Activated naive CD4-positive, alpha-beta T cell treated with anti-CD3 and anti-CD28 coated beads, Interleukin-2, amount 50 U/mL, for 24 hours (primary cell): Measurements from ENCODE around the gene IBSP.

Experiments
- H3K27ac Mint-ChIP-seq: one replicate; pipeline ENCODE4 v1.8.0; 2021; ENCODE audit warnings: mild to moderate bottlenecking, mixed read lengths
- H3K27me3 Mint-ChIP-seq: one replicate; pipeline ENCODE4 v1.8.0; 2021; ENCODE audit warnings: mixed read lengths
- H3K36me3 Mint-ChIP-seq: one replicate; pipeline ENCODE4 v1.8.0; 2021; ENCODE audit warnings: mixed read lengths
- H3K4me1 Mint-ChIP-seq: one replicate; pipeline ENCODE4 v1.8.0; 2021; ENCODE audit warnings: mixed read lengths
- H3K4me3 Mint-ChIP-seq: one replicate; pipeline ENCODE4 v1.8.0; 2021; ENCODE audit warnings: mild to moderate bottlenecking, mixed read lengths
- H3K9me3 Mint-ChIP-seq: one replicate; pipeline ENCODE4 v1.8.0; 2021; ENCODE audit warnings: mixed read lengths

IBSP gene, protein sequence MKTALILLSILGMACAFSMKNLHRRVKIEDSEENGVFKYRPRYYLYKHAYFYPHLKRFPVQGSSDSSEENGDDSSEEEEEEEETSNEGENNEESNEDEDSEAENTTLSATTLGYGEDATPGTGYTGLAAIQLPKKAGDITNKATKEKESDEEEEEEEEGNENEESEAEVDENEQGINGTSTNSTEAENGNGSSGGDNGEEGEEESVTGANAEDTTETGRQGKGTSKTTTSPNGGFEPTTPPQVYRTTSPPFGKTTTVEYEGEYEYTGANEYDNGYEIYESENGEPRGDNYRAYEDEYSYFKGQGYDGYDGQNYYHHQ

DNA sequence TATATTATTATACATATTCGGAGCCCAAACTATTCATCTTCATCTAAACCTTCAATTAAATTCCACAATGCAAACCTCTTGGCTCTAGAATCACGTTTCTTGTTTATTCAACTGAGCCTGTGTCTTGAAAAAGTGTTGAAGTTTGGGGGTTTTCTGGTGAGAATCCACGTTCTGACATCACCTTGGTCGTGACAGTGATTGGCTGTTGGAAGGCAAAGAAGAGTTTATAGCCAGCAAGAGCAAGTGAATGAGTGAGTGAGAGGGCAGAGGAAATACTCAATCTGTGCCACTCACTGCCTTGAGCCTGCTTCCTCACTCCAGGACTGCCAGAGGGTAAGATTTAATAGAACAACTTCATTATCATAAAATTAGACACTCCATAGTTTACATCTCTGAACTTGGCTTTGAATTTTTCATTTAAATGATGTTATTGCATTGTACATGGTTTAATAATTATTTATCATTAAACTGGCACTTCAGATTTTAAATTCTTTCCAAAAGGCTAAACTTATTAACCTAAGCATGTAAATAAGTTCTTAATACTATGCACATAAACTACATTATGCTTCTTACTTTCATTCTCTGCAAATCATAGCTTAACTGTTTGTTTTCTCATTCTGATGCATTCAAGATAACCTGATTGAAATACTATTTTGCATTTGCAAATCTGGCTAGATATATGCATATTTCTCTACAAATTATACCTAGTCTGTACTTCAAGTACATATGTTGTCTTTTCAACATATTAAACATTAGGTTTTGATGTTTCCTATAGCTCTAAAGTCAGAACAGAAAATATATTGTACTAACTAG, at the start of gene IBSP:
IBSP (plus strand) TSS at position 254 of the 813 bp plus-strand sequence. CDS start 2,808 bp downstream, outside the sequence.
- H3K27me3 Mint-ChIP-seq: no peaks in the 10 kb centered on the region
- no peaks in the 10 kb centered on the region for H3K9me3 Mint-ChIP-seq
- H3K36me3 Mint-ChIP-seq: no peaks in the 10 kb centered on the region
- no peak within 1 kb of the TSS for H3K27ac Mint-ChIP-seq
- H3K4me3 Mint-ChIP-seq: no peak within 1 kb of the TSS
- no peaks in the 10 kb centered on the region for H3K4me1 Mint-ChIP-seq

DNA sequence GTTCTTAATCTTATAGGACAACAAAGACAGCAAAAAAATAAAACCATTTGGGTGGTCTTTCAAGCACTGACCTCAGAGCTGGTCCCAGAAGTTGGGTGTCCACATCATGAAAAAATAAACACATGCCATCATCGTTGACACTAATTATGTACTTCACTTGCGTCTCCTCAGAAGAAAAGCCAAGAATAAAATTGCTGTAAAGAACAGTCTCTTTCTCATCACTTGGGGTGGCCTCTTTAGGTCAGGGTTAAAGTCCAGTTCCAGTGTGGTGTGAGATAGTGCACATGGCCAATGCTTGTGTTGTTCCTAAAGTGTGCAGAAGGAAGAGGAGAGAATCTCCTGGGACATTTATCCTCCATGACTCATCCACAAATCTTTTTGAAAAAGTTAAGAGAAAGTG, 49.5 kb upstream of the IBSP start:
- Mint-ChIP-seq H3K27ac (no peak overlapping the region), H3K4me3 (no peak overlapping the region), H3K36me3 (no peaks in the 10 kb centered on the region), H3K27me3 (no peaks in the 10 kb centered on the region), H3K4me1 (no peaks in the 10 kb centered on the region), H3K9me3 (peaks cover 7% of the 10 kb centered on the region)

DNA sequence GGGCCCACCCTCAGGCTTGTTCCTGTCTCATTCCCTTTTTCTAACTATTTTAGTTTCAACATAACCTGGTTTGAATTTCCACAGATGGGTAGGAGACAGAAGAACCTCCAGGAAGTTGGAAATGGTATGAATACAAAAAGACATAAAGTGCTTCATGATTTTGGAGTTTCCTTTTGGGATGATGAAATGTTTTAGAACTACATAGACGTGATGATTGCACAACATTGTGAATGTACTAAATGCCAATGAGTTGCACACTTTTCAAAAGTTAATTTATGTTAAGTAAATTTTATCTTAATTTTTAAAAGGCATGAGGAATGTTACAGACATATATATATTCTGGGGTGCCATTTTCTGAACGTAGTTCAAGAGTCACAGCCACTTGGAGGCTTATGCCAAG, 41.1 kb upstream of the IBSP start:
- H3K36me3 Mint-ChIP-seq: no peaks in the 10 kb centered on the region
- peaks cover 6% of the 10 kb centered on the region for H3K27me3 Mint-ChIP-seq
- H3K4me1 Mint-ChIP-seq: no peaks in the 10 kb centered on the region
- H3K27ac Mint-ChIP-seq: no peak overlapping the region
- H3K4me3 Mint-ChIP-seq: no peak overlapping the region
- H3K9me3 Mint-ChIP-seq: peaks cover 6% of the 10 kb centered on the region

DNA sequence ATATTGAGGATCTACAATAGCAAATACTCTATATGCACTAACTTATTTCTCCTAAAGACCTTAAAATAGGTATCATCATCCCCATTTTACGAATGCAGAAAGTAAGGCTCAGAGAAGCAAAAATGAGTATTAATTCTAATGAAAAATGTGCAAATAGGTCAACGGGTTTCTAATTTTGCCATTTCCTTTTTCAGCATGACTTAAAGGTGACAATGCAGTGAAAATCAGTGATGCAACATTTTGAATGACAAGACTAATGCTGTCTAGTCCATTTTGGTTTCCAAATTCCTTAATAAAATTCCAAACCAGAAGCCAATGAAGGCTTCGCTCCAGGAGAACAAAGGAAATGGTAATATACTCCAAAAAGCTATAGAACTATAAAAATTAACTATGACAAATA, 37.0 kb upstream of the IBSP start:
- no peak overlapping the region for H3K4me3 Mint-ChIP-seq
- H3K9me3 Mint-ChIP-seq: peaks cover 6% of the 10 kb centered on the region
- H3K27ac Mint-ChIP-seq: no peak overlapping the region
- no peaks in the 10 kb centered on the region for H3K4me1 Mint-ChIP-seq
- H3K27me3 Mint-ChIP-seq: peaks cover 3% of the 10 kb centered on the region
- H3K36me3 Mint-ChIP-seq: no peaks in the 10 kb centered on the region

DNA sequence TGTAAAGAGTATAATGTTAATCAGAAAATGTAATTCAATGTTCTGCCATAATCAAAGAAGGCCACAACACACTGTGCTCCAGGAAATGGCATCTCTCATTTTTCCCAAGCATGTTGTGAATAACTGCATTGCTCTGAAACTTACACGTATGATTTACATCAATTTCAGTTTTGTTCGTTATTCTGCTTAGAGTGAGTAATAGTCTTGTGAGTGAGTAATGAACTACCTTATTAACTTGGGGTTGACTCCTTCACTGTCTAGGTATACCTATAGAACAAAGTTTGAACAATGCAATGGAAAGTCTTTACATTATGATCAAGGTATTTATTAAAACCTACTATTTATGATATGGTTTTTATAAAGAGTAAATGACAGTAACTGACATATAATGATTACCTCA, 17.8 kb upstream of the IBSP start:
- no peaks in the 10 kb centered on the region for H3K27me3 Mint-ChIP-seq
- no peaks in the 10 kb centered on the region for H3K36me3 Mint-ChIP-seq
- no peak overlapping the region for H3K4me3 Mint-ChIP-seq
- H3K27ac Mint-ChIP-seq: no peak overlapping the region
- H3K4me1 Mint-ChIP-seq: no peaks in the 10 kb centered on the region
- H3K9me3 Mint-ChIP-seq: no peaks in the 10 kb centered on the region

DNA sequence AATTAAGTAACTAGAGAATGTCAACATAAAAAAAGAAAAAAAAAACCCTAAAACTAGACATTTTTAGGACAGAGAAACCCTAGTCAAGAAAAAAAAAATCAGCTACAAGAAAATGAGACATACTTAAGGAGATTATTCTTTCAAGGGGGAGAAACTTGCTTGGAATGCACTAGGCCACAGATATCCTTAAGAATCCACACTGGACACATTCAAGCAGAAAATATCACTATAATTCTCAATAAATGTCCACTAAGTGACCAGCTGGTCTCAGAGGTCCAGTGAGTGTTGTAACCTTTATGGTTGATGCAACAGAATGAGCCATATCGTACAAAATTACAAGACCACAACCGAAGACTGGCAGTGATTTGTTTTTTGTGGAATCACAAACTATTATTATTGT, 15.6 kb upstream of the IBSP start:
- Mint-ChIP-seq H3K27ac (no peak overlapping the region), H3K4me3 (no peak overlapping the region), H3K36me3 (no peaks in the 10 kb centered on the region), H3K27me3 (no peaks in the 10 kb centered on the region), H3K9me3 (no peaks in the 10 kb centered on the region), H3K4me1 (no peaks in the 10 kb centered on the region)

DNA sequence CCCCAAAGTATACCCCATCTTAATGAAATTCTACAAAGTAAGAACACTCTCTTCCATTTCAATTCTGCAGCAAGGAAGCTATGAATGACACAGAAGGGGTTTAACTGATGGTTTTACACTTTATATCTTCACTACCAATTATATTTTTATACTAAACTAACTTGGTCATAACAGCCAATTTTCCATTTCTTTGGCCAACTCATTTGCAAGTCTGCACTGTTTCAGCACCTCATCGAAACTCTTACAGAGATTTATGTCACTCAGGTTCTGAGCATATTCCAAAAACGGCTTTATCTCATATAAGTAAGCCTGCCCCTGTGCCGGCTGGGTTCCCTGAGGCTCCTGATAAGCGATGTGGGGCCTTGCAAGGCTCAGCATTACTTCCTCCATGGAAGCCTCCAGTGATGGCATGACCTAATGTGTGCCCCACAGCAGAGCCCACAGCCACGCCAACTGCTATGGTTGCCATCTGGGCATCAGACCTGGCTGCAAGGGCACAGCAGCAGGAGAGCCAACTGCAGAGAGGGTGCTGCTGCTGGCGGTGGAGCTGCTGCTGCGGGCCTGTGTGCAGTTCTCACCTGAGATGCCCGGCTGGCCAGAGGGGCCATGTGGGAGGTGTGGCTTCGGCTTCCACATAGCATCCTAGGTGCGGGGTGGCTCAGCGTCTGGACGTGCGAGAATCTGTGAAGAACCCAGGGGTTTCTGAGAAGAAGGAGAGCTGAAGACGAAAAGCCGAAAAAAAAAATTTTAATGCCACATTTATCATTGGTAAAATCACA, 13.4 kb upstream of the IBSP start:
- Mint-ChIP-seq H3K27ac (no peak overlapping the region), H3K4me1 (no peaks in the 10 kb centered on the region), H3K27me3 (no peaks in the 10 kb centered on the region), H3K4me3 (no peak overlapping the region), H3K36me3 (no peaks in the 10 kb centered on the region), H3K9me3 (no peaks in the 10 kb centered on the region)

DNA sequence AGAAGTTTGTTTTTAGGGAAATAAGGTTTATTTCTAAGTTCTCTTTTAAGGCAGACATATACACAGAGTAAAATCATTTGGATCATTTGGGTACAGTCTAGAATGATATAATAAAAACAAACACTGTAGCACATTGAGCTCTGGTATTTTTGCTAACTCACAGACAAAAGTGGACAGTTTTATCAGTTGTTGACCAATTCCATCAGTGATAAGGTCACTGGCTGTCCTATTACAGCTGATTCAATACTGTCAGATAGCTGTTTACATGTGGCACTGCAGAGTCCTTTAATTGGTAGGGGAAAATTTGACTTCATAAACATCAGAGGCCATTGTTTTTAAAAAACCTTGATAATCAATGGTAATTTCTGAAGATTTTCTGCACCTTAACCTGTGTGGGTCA, 3.5 kb downstream of the IBSP start:
- Mint-ChIP-seq H3K4me1 (no peaks in the 10 kb centered on the region), H3K27ac (no peak overlapping the region), H3K4me3 (no peak overlapping the region), H3K9me3 (no peaks in the 10 kb centered on the region), H3K27me3 (no peaks in the 10 kb centered on the region), H3K36me3 (no peaks in the 10 kb centered on the region)

DNA sequence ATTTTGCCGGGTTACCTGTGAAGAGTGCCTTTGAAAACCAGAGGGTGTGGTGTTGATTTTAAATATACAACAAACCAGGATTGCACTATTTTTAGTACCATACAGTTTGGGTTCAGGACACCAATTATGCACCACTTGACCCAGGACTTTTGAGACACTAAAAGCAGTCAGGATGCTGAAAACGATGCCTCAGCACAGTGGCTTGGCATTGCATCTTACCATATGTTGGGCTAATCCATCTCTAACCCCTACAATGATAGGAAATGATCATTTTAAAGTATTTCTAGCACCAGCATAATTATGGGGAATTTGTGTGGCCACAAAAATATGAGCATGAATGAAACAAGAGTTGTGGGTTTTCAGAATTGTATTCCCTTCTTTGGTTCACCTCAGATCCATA, 4.1 kb downstream of the IBSP start:
- Mint-ChIP-seq H3K36me3 (no peaks in the 10 kb centered on the region), H3K4me3 (no peak overlapping the region), H3K4me1 (no peaks in the 10 kb centered on the region)

DNA sequence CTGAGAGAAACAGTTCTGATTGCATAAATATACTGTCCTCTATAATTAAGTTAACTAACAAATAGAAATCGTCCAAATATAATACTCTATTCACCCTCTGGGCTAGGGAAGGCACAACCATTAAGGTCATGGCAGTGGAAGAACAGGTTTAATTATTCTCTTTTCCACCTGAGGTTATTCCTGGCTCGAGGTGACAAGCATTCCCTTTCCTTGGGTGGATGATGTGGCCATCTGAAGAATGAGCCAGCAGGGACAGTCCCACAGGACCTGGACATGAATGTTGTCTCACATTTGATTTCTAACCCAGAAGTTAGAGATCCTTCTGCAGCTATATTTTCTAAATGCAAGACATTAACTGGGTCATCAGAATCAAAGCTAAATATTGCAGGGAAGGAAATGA, 5.5 kb downstream of the IBSP start:
- peaks cover 2% of the 10 kb centered on the region for H3K27me3 Mint-ChIP-seq
- no peak overlapping the region for H3K27ac Mint-ChIP-seq
- no peaks in the 10 kb centered on the region for H3K9me3 Mint-ChIP-seq
- H3K4me1 Mint-ChIP-seq: no peaks in the 10 kb centered on the region
- no peaks in the 10 kb centered on the region for H3K36me3 Mint-ChIP-seq
- H3K4me3 Mint-ChIP-seq: no peak overlapping the region

More for the DNA sequence above, 4.1 kb downstream of the IBSP start:
- H3K27ac Mint-ChIP-seq: no peak overlapping the region
- H3K27me3 Mint-ChIP-seq: no peaks in the 10 kb centered on the region
- no peaks in the 10 kb centered on the region for H3K9me3 Mint-ChIP-seq

DNA sequence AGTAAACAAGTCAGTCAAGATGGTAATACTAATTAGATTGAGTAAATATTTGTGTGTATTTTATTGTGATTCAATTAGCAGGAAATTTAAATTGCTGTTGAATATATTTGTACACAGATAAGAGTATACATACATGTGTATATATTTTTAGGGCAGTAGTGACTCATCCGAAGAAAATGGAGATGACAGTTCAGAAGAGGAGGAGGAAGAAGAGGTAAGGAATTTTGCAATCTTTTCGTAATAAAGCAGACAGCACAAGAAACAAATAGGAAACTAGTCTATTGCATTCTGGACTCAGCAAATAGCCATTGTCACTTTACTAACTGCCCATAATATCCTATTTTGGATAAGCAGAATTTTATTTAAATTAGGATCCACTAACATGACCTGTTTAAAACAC, 6.6 kb downstream of the IBSP start:
- H3K4me1 Mint-ChIP-seq: no peaks in the 10 kb centered on the region
- no peak overlapping the region for H3K27ac Mint-ChIP-seq
- H3K36me3 Mint-ChIP-seq: no peaks in the 10 kb centered on the region
- H3K9me3 Mint-ChIP-seq: no peaks in the 10 kb centered on the region
- peaks cover 2% of the 10 kb centered on the region for H3K27me3 Mint-ChIP-seq
- no peak overlapping the region for H3K4me3 Mint-ChIP-seq

DNA sequence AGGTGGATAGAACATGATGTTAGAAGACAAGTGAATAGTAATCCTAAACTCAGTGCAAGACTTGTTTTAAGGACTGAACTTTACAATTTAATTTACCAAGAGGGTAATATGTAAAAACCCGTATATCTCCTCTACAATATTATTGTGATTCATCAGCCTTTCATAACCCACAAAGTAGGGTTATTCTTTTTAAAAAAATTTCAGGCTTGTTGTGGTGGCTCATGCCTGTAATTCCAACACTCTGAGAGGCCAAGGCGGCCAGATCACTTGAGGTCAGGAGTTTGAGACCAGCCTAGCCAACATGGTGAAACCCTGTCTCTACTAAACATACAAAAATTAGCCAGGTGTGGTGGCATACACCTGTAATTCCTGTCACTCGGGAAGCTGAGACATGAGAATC, 7.2 kb downstream of the IBSP start:
- no peak overlapping the region for H3K4me3 Mint-ChIP-seq
- no peaks in the 10 kb centered on the region for H3K4me1 Mint-ChIP-seq
- no peak overlapping the region for H3K27ac Mint-ChIP-seq
- peaks cover 3% of the 10 kb centered on the region for H3K27me3 Mint-ChIP-seq
- no peaks in the 10 kb centered on the region for H3K36me3 Mint-ChIP-seq
- H3K9me3 Mint-ChIP-seq: no peaks in the 10 kb centered on the region

DNA sequence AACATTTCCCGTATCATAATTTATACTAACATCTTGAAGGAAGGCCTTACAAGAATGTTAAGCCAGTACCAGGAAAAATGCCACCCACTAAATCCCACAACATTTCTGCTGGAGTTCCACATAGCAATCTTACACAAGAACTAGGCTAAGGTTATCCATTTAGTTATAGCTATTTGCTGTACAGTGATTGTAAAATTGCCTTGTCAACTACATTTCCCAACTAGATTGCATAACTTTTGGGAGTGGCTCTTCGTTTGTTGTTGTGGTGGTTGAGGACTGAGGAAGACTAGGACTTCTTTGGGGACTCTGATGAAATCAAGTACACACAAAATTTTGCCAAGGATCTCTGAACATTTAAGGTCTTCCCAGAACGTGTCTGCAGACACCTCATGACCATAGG, 8.0 kb downstream of the IBSP start:
- no peaks in the 10 kb centered on the region for H3K36me3 Mint-ChIP-seq
- no peak overlapping the region for H3K4me3 Mint-ChIP-seq
- no peak overlapping the region for H3K27ac Mint-ChIP-seq
- peaks cover 3% of the 10 kb centered on the region for H3K27me3 Mint-ChIP-seq
- H3K9me3 Mint-ChIP-seq: no peaks in the 10 kb centered on the region
- no peaks in the 10 kb centered on the region for H3K4me1 Mint-ChIP-seq

DNA sequence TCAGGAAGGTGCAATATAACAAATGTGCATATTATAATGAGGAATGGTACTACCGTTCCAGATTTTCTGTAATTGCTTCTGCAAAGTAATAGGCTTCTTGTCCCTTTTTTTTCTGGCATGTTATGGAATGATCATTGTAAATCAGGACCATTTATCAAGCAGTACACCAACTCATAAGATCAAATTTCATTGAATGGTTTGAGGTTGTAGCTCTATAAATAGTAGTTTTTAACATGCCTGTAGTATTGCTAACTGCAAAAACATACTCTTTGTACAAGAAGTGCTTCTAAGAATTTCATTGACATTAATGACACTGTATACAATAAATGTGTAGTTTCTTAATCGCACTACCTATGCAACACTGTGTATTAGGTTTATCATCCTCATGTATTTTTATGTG, 12.6 kb downstream of the IBSP start:
- Mint-ChIP-seq H3K4me1 (no peaks in the 10 kb centered on the region), H3K4me3 (no peak overlapping the region), H3K9me3 (peaks cover 5% of the 10 kb centered on the region), H3K27ac (no peak overlapping the region), H3K36me3 (no peaks in the 10 kb centered on the region), H3K27me3 (peaks cover 3% of the 10 kb centered on the region)

DNA sequence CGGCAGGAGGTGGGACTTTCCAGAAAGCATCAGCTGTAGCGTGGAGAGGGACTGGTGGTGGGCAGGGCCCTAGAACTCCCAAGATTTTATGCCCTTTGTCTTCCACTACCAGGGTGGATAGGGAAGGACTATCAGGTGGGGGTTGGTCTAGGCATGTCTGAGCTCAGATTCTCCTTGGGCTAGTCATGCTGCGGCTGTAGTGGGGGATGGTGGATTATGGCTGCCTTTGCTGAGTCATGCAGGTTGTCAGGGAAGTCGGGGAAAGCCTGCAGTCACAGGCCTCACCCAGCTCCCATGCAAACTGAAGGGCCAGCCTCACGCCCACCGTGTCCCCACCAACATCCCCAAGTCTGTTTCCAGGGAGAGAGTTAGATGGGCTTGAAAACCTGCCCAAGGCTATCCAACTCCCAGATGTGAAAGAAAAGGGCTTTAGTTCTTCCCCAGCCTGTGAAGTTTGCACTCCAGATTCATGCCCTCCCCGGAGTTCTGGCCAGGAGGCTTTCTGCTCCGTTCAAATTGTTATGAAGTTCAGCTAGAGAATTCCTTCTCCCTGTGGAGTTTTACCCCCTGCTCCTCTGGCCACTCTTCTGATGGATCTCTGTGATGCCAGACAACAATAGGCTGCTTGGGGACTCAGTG, 20.0 kb downstream of the IBSP start:
- H3K9me3 Mint-ChIP-seq: peaks cover 11% of the 10 kb centered on the region
- no peaks in the 10 kb centered on the region for H3K36me3 Mint-ChIP-seq
- H3K27me3 Mint-ChIP-seq: peaks cover 17% of the 10 kb centered on the region
- no peaks in the 10 kb centered on the region for H3K4me1 Mint-ChIP-seq
- H3K4me3 Mint-ChIP-seq: no peak overlapping the region
- no peak overlapping the region for H3K27ac Mint-ChIP-seq
